ENCODE data around the gene STXBP1. TPM values are rescaled to one million over a fixed set of nuclear protein-coding genes. Genes with fewer than 3 reads are reported as not detected.

The STXBP1 gene
- total and polyA plus RNA-seq, 2 of the 4 experiments (the other 2 are of a cell fraction): 15.8 to 22.6 TPM

GRCh38 chr9:127567035-127567729 lies 44.9 kb upstream of the STXBP1 start:
- H2BK20ac ChIP-seq (ENCODE audit: low read depth, low read length): peak overlapping the region; percentile 43; the same call in 1 of the 2 replicates
- peak overlapping the region; percentile 87 for H2BK120ac ChIP-seq (ENCODE audit: low read depth, low read length)
- WGBS, 2 experiments (ENCODE audit: extremely low coverage in 2 of 2, insufficient read length in 1 of 2): 0% methylated on average over 8 of the region's 16 CpGs; no CpG with 5 or more reads in 1 of the 2 experiments
- peak overlapping the region; percentile 79 for H3K18ac ChIP-seq (ENCODE audit: low read depth, low read length)
- H3K27me3 ChIP-seq (ENCODE audit: control insufficient read depth, insufficient read depth, low read length): no peaks in the 10 kb centered on the region
- peak overlapping the region; percentile 95 for H4K91ac ChIP-seq (ENCODE audit: insufficient read depth, low read depth, low read length)
- BruUV-seq (replicated peaks): no TSS peak
- no peaks in the 10 kb centered on the region for H3K9me3 ChIP-seq (ENCODE audit: control insufficient read depth, insufficient read depth, low read length)
- H3K79me1 ChIP-seq (ENCODE audit: low read depth in 1 of 2, low read length in 2 of 2): peaks cover 5 to 42% of the 10 kb centered on the region in 2 experiments; a peak in 3 of 4 replicates
- in situ Hi-C loops (cut with MboI; ENCODE audit: low sequenced_read_pairs): no loop called here
- dilution Hi-C loops (cut with HindIII; ENCODE audit: low sequenced_read_pairs, unreplicated experiment): no loop called here
- peak overlapping the region; percentile 92 for H3K4me3 ChIP-seq (ENCODE audit: insufficient read depth, low read depth, low read length)
- POLR2A ChIA-PET (ENCODE audit: unreplicated experiment): no interaction called here
- peaks cover 21% of the 10 kb centered on the region for H3K36me3 ChIP-seq (ENCODE audit: control insufficient read depth, insufficient read depth, low read length)
- intact Hi-C loops (cut with micrococcal nuclease): loop anchor here (5.0 kb wide), 1 partner anchor 65 kb away; no protein-coding TSS in a partner anchor
- H2BK15ac ChIP-seq (ENCODE audit: low read depth, low read length): peak overlapping the region; percentile 36; the same call in 2 of the 3 replicates
- peaks cover 28% of the 10 kb centered on the region for H3K9me1 ChIP-seq (ENCODE audit: insufficient read depth, low read length)
- H3K9ac ChIP-seq (ENCODE audit: low read depth, low read length): peak overlapping the region; percentile 96
- TF ChIP-seq BHLHE40 (IDR thresholded peaks at IDR 0.05; ENCODE audit: low read depth, low read length) (no peak), MAZ (IDR thresholded peaks at IDR 0.05; ENCODE audit: borderline replicate concordance, low read depth, low read length) (0 out of 2 replicates have a peak, but pooled peaks have one; percentile 11), RFX5 (IDR thresholded peaks at IDR 0.05; ENCODE audit: low read depth, low read length) (no peak), MAFK (IDR thresholded peaks at IDR 0.05; ENCODE audit: low read depth, low read length) (no peak), ELK1 (IDR thresholded peaks at IDR 0.05; ENCODE audit: borderline replicate concordance, low read depth, low read length) (no peak), MXI1 (IDR thresholded peaks at IDR 0.05; ENCODE audit: borderline replicate concordance, low read depth, low read length) (0 out of 2 replicates have a peak, but pooled peaks have one; percentile 27), NFE2L2 (IDR thresholded peaks at IDR 0.05; ENCODE audit: low read depth, low read length) (no peak), RCOR1 (IDR thresholded peaks at IDR 0.05; ENCODE audit: insufficient replicate concordance, low read length) (no peak), CEBPB (IDR thresholded peaks at IDR 0.05; ENCODE audit: low read depth, low read length) (no peak)
- H2AFZ ChIP-seq (replicated peaks; ENCODE audit: low read length, poor library complexity): peak overlapping the region; percentile 73
- peak; percentile 40 for ATAC-seq (ENCODE audit: low read depth)
- peak overlapping the region; percentile 97 for H2BK5ac ChIP-seq (ENCODE audit: low read depth, low read length, poor library complexity, severe bottlenecking)
- H3K4me2 ChIP-seq (ENCODE audit: low read depth, low read length): peak overlapping the region; percentile 95
- peak overlapping the region; percentile 97 for H3K4ac ChIP-seq (ENCODE audit: low read depth, low read length)
- peak overlapping the region; percentile 90 for H3K56ac ChIP-seq (ENCODE audit: extremely low read depth, insufficient read depth, low read length)
- H3K4me1 ChIP-seq (ENCODE audit: control insufficient read depth, insufficient read depth, low read length): peaks cover 35% of the 10 kb centered on the region
- peak overlapping the region; percentile 97 for H3K23ac ChIP-seq (ENCODE audit: low read depth, low read length)
- H4K5ac ChIP-seq (ENCODE audit: low read depth, low read length): peak overlapping the region; percentile 69
- H2AK9ac ChIP-seq (replicated peaks; ENCODE audit: low read depth, low read length, poor library complexity): peak overlapping the region; percentile 100
- H4K20me1 ChIP-seq (ENCODE audit: insufficient read depth, low read length): peaks cover 46% of the 10 kb centered on the region
- H2AK5ac ChIP-seq (ENCODE audit: low read depth, low read length): peak overlapping the region; percentile 96
- peak overlapping the region; percentile 97 for H3K27ac ChIP-seq (ENCODE audit: insufficient read depth, low read length)
- H3K14ac ChIP-seq (replicated peaks; ENCODE audit: low read depth, low read length): peak overlapping the region; percentile 95
- peak; percentile 44 for DNase-seq
- CTCF ChIA-PET: no interaction called here
- peak overlapping the region; percentile 20 to 81 for H4K8ac ChIP-seq (ENCODE audit: low read depth in 2 of 2, low read length in 2 of 2)
